ENCODE measurements around the gene UPF1.

- TF ChIP-seq EZH2phosphoT487 (conservative IDR thresholded peaks at IDR 0.05; ENCODE audit: low read length): no peak
- TF ChIP-seq, protein P1, sequence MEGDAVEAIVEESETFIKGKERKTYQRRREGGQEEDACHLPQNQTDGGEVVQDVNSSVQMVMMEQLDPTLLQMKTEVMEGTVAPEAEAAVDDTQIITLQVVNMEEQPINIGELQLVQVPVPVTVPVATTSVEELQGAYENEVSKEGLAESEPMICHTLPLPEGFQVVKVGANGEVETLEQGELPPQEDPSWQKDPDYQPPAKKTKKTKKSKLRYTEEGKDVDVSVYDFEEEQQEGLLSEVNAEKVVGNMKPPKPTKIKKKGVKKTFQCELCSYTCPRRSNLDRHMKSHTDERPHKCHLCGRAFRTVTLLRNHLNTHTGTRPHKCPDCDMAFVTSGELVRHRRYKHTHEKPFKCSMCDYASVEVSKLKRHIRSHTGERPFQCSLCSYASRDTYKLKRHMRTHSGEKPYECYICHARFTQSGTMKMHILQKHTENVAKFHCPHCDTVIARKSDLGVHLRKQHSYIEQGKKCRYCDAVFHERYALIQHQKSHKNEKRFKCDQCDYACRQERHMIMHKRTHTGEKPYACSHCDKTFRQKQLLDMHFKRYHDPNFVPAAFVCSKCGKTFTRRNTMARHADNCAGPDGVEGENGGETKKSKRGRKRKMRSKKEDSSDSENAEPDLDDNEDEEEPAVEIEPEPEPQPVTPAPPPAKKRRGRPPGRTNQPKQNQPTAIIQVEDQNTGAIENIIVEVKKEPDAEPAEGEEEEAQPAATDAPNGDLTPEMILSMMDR (IDR thresholded peaks at IDR 0.05; ENCODE audit: insufficient read depth, low read length, poor library complexity, severe bottlenecking): no peak
Measured at GRCh38 chr19:18866800-18867123, 35.0 kb downstream of the UPF1 start.
